ENCODE data around the gene PRMT3. TPM values are rescaled to one million over a fixed set of nuclear protein-coding genes. Genes with fewer than 3 reads are reported as not detected.

Gene PRMT3
- total and polyA plus RNA-seq, 4 donors, result 5.3 to 14.2 (median 7.6) TPM

- Histone ChIP-seq H3K4me1 (ENCODE audit: control insufficient read depth in 1 of 2, insufficient read depth in 2 of 2, low read length in 2 of 2) (no peaks in the 10 kb centered on the region), H3K36me3 (ENCODE audit: control insufficient read depth in 1 of 2, insufficient read depth in 2 of 2, low read length in 1 of 2) (peaks cover 0 to 3% of the 10 kb centered on the region in 2 donors), H3K9me3 (ENCODE audit: control insufficient read depth, low read length) (no peaks in the 10 kb centered on the region), H3K27ac (ENCODE audit: low read depth in 1 of 2, low read length in 2 of 2) (no peak overlapping the region), H3K27me3 (ENCODE audit: control insufficient read depth in 1 of 2, insufficient read depth in 2 of 2, low read length in 1 of 2) (no peaks in the 10 kb centered on the region), H3K4me3 (ENCODE audit: low read length in 2 of 2) (no peak overlapping the region)
- intact Hi-C loops (cut with DNase I), result no loop called here
- DNase-seq, result no peak
- 77 to 84% methylated on average over 2 of the region's 2 CpGs for WGBS, 2 donors
- ATAC-seq (ENCODE audit: low FRiP score), result no peak
These were observed 12.0 kb downstream of the PRMT3 start for GRCh38 chr11:20399498-20399897.

- Histone ChIP-seq H3K27ac (ENCODE audit: low read depth in 1 of 2, low read length in 2 of 2) (no peak overlapping the region), H3K27me3 (ENCODE audit: control insufficient read depth in 1 of 2, insufficient read depth in 2 of 2, low read length in 1 of 2) (no peaks in the 10 kb centered on the region), H3K9me3 (ENCODE audit: control insufficient read depth, low read length) (no peaks in the 10 kb centered on the region), H3K4me3 (ENCODE audit: low read length in 2 of 2) (no peak overlapping the region), H3K36me3 (ENCODE audit: control insufficient read depth in 1 of 2, insufficient read depth in 2 of 2, low read length in 1 of 2) (no peaks in the 10 kb centered on the region), H3K4me1 (ENCODE audit: control insufficient read depth in 1 of 2, insufficient read depth in 2 of 2, low read length in 2 of 2) (no peaks in the 10 kb centered on the region)
- intact Hi-C loops (cut with DNase I), result no loop called here
- ATAC-seq (ENCODE audit: low FRiP score), result no peak
- DNase-seq, result no peak
- 97 to 98% methylated on average over 1 of the region's 1 CpG for WGBS, 2 donors
These were observed 15.5 kb downstream of the PRMT3 start for GRCh38 chr11:20403059-20403458.

DNA sequence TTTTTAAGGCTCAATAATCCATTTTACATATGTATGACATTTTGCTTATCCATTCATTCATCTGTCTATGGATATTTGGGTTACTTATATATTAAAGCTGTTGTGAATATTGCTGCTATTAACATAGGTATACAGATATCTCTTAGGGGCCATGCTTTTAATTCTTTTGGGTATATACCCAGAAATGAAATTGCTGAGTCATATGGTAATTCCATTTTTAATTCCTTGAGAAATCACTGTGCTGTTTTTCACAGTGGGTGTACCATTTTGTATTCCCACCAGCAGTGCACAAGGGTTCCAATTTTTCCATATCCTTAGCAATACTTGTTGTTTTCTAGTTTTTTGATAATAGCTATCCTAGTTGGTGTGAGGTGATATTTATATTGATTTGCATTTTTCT, 19.0 kb downstream of the PRMT3 start:
- Histone ChIP-seq H3K27ac (ENCODE audit: low read depth in 1 of 2, low read length in 2 of 2) (no peak overlapping the region), H3K9me3 (ENCODE audit: control insufficient read depth, low read length) (no peaks in the 10 kb centered on the region), H3K27me3 (ENCODE audit: control insufficient read depth in 1 of 2, insufficient read depth in 2 of 2, low read length in 1 of 2) (no peaks in the 10 kb centered on the region), H3K4me1 (ENCODE audit: control insufficient read depth in 1 of 2, insufficient read depth in 2 of 2, low read length in 2 of 2) (no peaks in the 10 kb centered on the region), H3K36me3 (ENCODE audit: control insufficient read depth in 1 of 2, insufficient read depth in 2 of 2, low read length in 1 of 2) (no peaks in the 10 kb centered on the region), H3K4me3 (ENCODE audit: low read length in 2 of 2) (no peak overlapping the region)
- no peak for ATAC-seq (ENCODE audit: low FRiP score)
- no peak for DNase-seq
- intact Hi-C loops (cut with DNase I), result no loop called here

GRCh38 chr11:20407344-20407743, 19.8 kb downstream of the PRMT3 start:
- 57 to 63% methylated on average over 3 of the region's 3 CpGs for WGBS, 2 donors
- no peak overlapping the region for H3K27ac ChIP-seq (ENCODE audit: low read depth in 1 of 2, low read length in 2 of 2)
- H3K4me1 ChIP-seq (ENCODE audit: control insufficient read depth in 1 of 2, insufficient read depth in 2 of 2, low read length in 2 of 2), result no peaks in the 10 kb centered on the region
- ATAC-seq (ENCODE audit: low FRiP score), result no peak
- no peaks in the 10 kb centered on the region for H3K36me3 ChIP-seq (ENCODE audit: control insufficient read depth in 1 of 2, insufficient read depth in 2 of 2, low read length in 1 of 2)
- no peak overlapping the region for H3K4me3 ChIP-seq (ENCODE audit: low read length in 2 of 2)
- no peaks in the 10 kb centered on the region for H3K9me3 ChIP-seq (ENCODE audit: control insufficient read depth, low read length)
- H3K27me3 ChIP-seq (ENCODE audit: control insufficient read depth in 1 of 2, insufficient read depth in 2 of 2, low read length in 1 of 2), result no peaks in the 10 kb centered on the region
- intact Hi-C loops (cut with DNase I), result no loop called here
- no peak for DNase-seq

DNA sequence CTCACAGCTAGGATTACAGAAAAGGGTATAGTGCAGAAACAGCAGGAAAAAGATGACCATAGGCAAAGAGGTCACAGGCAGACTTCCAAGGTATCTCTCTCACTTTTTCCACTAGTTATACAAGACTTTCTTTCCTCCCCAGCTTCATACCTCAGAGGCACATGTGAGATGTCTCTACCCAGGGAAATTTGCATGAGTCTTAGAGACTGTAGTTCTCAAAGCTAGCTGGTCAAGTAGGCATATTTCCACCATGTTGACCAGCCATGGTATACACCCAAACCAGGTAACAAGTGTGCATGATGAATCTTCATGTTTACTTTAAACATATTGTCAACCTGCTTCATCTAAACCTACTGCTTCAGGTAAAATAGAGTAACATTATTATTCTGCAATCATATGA, 27.9 kb downstream of the PRMT3 start:
- DNase-seq (no peak), ATAC-seq (ENCODE audit: low FRiP score) (no peak)
- Histone ChIP-seq H3K9me3 (ENCODE audit: control insufficient read depth, low read length) (no peaks in the 10 kb centered on the region), H3K27ac (ENCODE audit: low read depth in 1 of 2, low read length in 2 of 2) (no peak overlapping the region), H3K36me3 (ENCODE audit: control insufficient read depth in 1 of 2, insufficient read depth in 2 of 2, low read length in 1 of 2) (peaks cover 0 to 2% of the 10 kb centered on the region in 2 donors), H3K4me3 (ENCODE audit: low read length in 2 of 2) (no peak overlapping the region), H3K27me3 (ENCODE audit: control insufficient read depth in 1 of 2, insufficient read depth in 2 of 2, low read length in 1 of 2) (no peaks in the 10 kb centered on the region), H3K4me1 (ENCODE audit: control insufficient read depth in 1 of 2, insufficient read depth in 2 of 2, low read length in 2 of 2) (no peaks in the 10 kb centered on the region)
- intact Hi-C loops (cut with DNase I), result no loop called here

DNA sequence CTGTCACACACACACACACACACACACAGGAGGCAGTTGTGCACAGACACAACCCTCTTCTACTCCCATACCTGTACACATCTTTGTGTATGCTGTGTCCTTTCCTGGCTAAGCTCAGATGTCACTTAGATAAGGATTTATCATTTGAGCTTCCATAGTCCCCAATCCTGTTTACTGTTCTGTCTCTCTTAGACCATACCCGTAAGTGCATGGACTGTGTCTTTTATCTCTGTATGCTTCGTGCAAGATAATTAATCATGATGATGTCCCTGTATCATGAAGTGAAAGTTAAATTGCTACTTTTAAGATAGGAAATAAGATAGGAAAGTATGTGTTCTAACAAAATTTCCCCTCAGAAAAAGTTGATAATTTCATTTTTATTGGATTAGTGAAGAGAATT, 30.3 kb downstream of the PRMT3 start:
- Histone ChIP-seq H3K27me3 (ENCODE audit: control insufficient read depth in 1 of 2, insufficient read depth in 2 of 2, low read length in 1 of 2) (no peaks in the 10 kb centered on the region), H3K4me1 (ENCODE audit: control insufficient read depth in 1 of 2, insufficient read depth in 2 of 2, low read length in 2 of 2) (no peaks in the 10 kb centered on the region), H3K9me3 (ENCODE audit: control insufficient read depth, low read length) (no peaks in the 10 kb centered on the region), H3K27ac (ENCODE audit: low read depth in 1 of 2, low read length in 2 of 2) (no peak overlapping the region), H3K36me3 (ENCODE audit: control insufficient read depth in 1 of 2, insufficient read depth in 2 of 2, low read length in 1 of 2) (peaks cover 0 to 2% of the 10 kb centered on the region in 2 donors), H3K4me3 (ENCODE audit: low read length in 2 of 2) (no peak overlapping the region)
- DNase-seq, result no peak
- intact Hi-C loops (cut with DNase I), result no loop called here
- WGBS, 2 donors, result 62 to 74% methylated on average over 2 of the region's 2 CpGs
- ATAC-seq (ENCODE audit: low FRiP score), result no peak

DNA sequence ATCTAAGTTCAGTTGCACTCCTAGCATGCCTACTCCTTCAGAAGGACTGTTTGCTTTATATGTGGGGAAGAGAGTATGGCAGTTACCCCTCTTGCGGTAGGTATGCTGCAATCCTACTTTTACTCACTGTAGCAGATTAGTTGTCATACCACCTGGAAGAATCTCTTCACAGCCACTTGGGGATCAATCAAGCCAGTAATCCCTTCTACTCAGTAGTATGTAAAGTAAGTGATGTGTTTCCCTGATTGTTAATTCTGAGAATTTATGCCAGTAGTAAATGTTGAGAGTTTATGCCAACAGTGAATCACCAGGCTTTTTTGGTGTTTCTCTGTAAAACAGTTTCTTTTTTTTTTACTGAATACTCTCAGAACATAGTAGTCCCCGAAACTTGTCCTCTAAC, 34.4 kb downstream of the PRMT3 start:
- no peak for ATAC-seq (ENCODE audit: low FRiP score)
- intact Hi-C loops (cut with DNase I), result no loop called here

GRCh38 chr11:20429216-20429615, 41.7 kb downstream of the PRMT3 start:
- no peaks in the 10 kb centered on the region for H3K27me3 ChIP-seq (ENCODE audit: control insufficient read depth in 1 of 2, insufficient read depth in 2 of 2, low read length in 1 of 2)
- H3K9me3 ChIP-seq (ENCODE audit: control insufficient read depth, low read length), result no peaks in the 10 kb centered on the region
- H3K4me3 ChIP-seq (ENCODE audit: low read length in 2 of 2), result no peak overlapping the region
- WGBS, 2 donors, result 91 to 93% methylated on average over 5 of the region's 5 CpGs
- no peak for DNase-seq
- H3K4me1 ChIP-seq (ENCODE audit: control insufficient read depth in 1 of 2, insufficient read depth in 2 of 2, low read length in 2 of 2), result no peaks in the 10 kb centered on the region
- H3K36me3 ChIP-seq (ENCODE audit: control insufficient read depth in 1 of 2, insufficient read depth in 2 of 2, low read length in 1 of 2), result no peaks in the 10 kb centered on the region
- H3K27ac ChIP-seq (ENCODE audit: low read depth in 1 of 2, low read length in 2 of 2), result no peak overlapping the region
- intact Hi-C loops (cut with DNase I), result no loop called here
- no peak for ATAC-seq (ENCODE audit: low FRiP score)

More for the DNA sequence above, 34.4 kb downstream of the PRMT3 start:
- WGBS, 2 donors, result 77 to 98% methylated on average over 2 of the region's 2 CpGs
- Histone ChIP-seq H3K9me3 (ENCODE audit: control insufficient read depth, low read length) (no peaks in the 10 kb centered on the region), H3K27me3 (ENCODE audit: control insufficient read depth in 1 of 2, insufficient read depth in 2 of 2, low read length in 1 of 2) (no peaks in the 10 kb centered on the region), H3K4me1 (ENCODE audit: control insufficient read depth in 1 of 2, insufficient read depth in 2 of 2, low read length in 2 of 2) (no peaks in the 10 kb centered on the region), H3K4me3 (ENCODE audit: low read length in 2 of 2) (no peak overlapping the region), H3K36me3 (ENCODE audit: control insufficient read depth in 1 of 2, insufficient read depth in 2 of 2, low read length in 1 of 2) (peaks cover 0 to 2% of the 10 kb centered on the region in 2 donors), H3K27ac (ENCODE audit: low read depth in 1 of 2, low read length in 2 of 2) (no peak overlapping the region)
- DNase-seq, result no peak

DNA sequence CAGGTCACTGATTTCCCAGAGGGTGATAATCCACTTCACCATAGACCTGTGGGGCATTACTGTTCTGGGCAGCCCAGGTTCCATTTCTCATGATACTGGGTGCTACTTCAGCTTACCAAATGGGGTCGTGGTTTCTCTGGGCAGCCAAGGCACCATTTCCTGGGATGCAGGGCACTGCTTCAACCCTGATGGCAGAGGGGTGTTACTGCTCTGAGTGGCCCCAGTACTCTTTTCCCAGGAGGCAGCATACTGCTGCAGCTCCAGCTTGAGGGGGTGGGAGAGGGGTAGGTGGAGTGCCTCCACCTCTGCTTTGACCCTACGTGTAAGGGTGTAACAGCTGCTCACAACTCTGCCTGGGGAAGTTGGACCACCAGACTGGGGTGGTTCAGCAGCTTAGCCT, 51.1 kb downstream of the PRMT3 start:
- Histone ChIP-seq H3K4me1 (ENCODE audit: control insufficient read depth in 1 of 2, insufficient read depth in 2 of 2, low read length in 2 of 2) (no peaks in the 10 kb centered on the region), H3K36me3 (ENCODE audit: control insufficient read depth in 1 of 2, insufficient read depth in 2 of 2, low read length in 1 of 2) (no peaks in the 10 kb centered on the region), H3K27me3 (ENCODE audit: control insufficient read depth in 1 of 2, insufficient read depth in 2 of 2, low read length in 1 of 2) (no peaks in the 10 kb centered on the region), H3K4me3 (ENCODE audit: low read length in 2 of 2) (no peak overlapping the region), H3K27ac (ENCODE audit: low read depth in 1 of 2, low read length in 2 of 2) (no peak overlapping the region), H3K9me3 (ENCODE audit: control insufficient read depth, low read length) (no peaks in the 10 kb centered on the region)
- DNase-seq (no peak), ATAC-seq (ENCODE audit: low FRiP score) (no peak)
- WGBS, 2 donors, result 92 to 98% methylated on average over 2 of the region's 2 CpGs
- intact Hi-C loops (cut with DNase I), result no loop called here

All from aorta (tissue), 5 donors.